GM12878 (cell line): ENCODE data around the gene ZNF248. TPM values are rescaled to one million over a fixed set of nuclear protein-coding genes. Genes with fewer than 3 reads are reported as not detected.

ENCODE experiments used
- ATAC-seq: fragments of 200-7000 bp; cut with Tn5 transposase; 3 replicates; pipeline ENCODE4 v1.9.1; 2020; ENCODE audit warnings: mild to moderate bottlenecking, moderate library complexity
- BruUV-seq: library from RNA; stranded (reverse); fragments of 400-500 nt; replicated peaks from 2 replicates; lab custom pipeline; 2021; lab: Mats Ljungman, UMichigan
- CTCF ChIA-PET: fragments of 300-600 bp; sonication (Branson Sonifier 250); formaldehyde crosslinking; extraction: SDS; loops from one replicate; lab custom pipeline; 2021; ENCODE audit warnings: inconsistent platforms; lab: Yijun Ruan, JAX
- POLR2A ChIA-PET: fragments of 350-600 bp; formaldehyde crosslinking; extraction: SDS; loops from one replicate; lab custom pipeline; 2021; ENCODE audit warnings: inconsistent platforms; lab: Charles Lee
- RAD21 ChIA-PET: fragments of 300-600 bp; sonication (Branson Sonifier 250); formaldehyde crosslinking; loops from one replicate; lab custom pipeline; 2023; ENCODE audit warnings: antibody characterized with exemption; ENCODE audit not compliant: unreplicated experiment; lab: Charles Lee
- SMC1A ChIA-PET: fragments of 300-600 bp; sonication (Branson Sonifier 250); formaldehyde crosslinking; loops from one replicate; lab custom pipeline; 2023; ENCODE audit not compliant: unreplicated experiment, uncharacterized antibody; lab: Charles Lee
- DNase-seq: peaks from one replicate; pipeline ENCODE4 v3.0.0-alpha.2; 2011; ENCODE audit warnings: low read depth, low spot score
- FAIRE-seq: peaks from 3 replicates; lab custom pipeline; 2011; peaks lifted over from hg19 to GRCh38; lab: Jason Lieb, UNC
- H2AFZ ChIP-seq: 2 replicates; pipeline ENCODE4 v1.6.0; 2011; ENCODE audit warnings: low read depth, low read length, control low read depth; ENCODE audit not compliant: control insufficient read depth
- H3K27ac ChIP-seq: 2 replicates; pipeline ENCODE4 v1.5.1; 2011; ENCODE audit warnings: control low read depth; ENCODE audit not compliant: control insufficient read depth, insufficient read depth
- H3K27me3 ChIP-seq, 2 experiments: replicated peaks in 1 of 2; 2 replicates each; pipeline versions ENCODE4 v1.6.0 to v1.6.1; 2011; ENCODE audit warnings: low read length in 1 of 2; ENCODE audit not compliant: control insufficient read depth in 2 of 2, insufficient read depth in 2 of 2
- H3K36me3 ChIP-seq, 2 experiments: 2 replicates each; pipeline ENCODE4 v1.5.1; 2011; ENCODE audit warnings: low read length in 1 of 2; ENCODE audit not compliant: control insufficient read depth in 2 of 2, insufficient read depth in 2 of 2
- H3K4me1 ChIP-seq: 2 replicates; pipeline ENCODE4 v1.6.1; 2011; ENCODE audit warnings: mild to moderate bottlenecking, low read length, moderate library complexity, mixed read lengths; ENCODE audit not compliant: control insufficient read depth, insufficient read depth
- H3K4me2 ChIP-seq: 2 replicates; pipeline ENCODE4 v1.6.0; 2011; ENCODE audit warnings: control low read depth; ENCODE audit not compliant: control insufficient read depth, insufficient read depth
- H3K4me3 ChIP-seq: fragments of 200-600 bp; sonication (generic); 2 replicates; pipeline ENCODE4 v1.5.1; 2016
- H3K79me2 ChIP-seq: 2 replicates; pipeline ENCODE4 v1.6.0; 2011; ENCODE audit warnings: low read length; ENCODE audit not compliant: control insufficient read depth, insufficient read depth
- H3K9ac ChIP-seq: 2 replicates; pipeline ENCODE4 v1.8.0; 2011; ENCODE audit warnings: low read length, control low read depth, mixed read lengths; ENCODE audit not compliant: control insufficient read depth, insufficient read depth
- H3K9me3 ChIP-seq: replicated peaks from 3 replicates; pipeline ENCODE4 v1.5.1; 2011; ENCODE audit warnings: mild to moderate bottlenecking, low read length; ENCODE audit not compliant: control insufficient read depth, insufficient read depth
- H4K20me1 ChIP-seq: 2 replicates; pipeline ENCODE4 v1.6.0; 2011; ENCODE audit not compliant: control insufficient read depth, insufficient read depth
- EGR1 ChIP-seq, 2 experiments: IDR thresholded peaks; 1 replicate in 1 of 2; 2 replicates in 1 of 2; pipeline ENCODE4 v1.6.1; 2011 to 2012; ENCODE audit warnings: low read depth in 2 of 2, low read length in 2 of 2, borderline replicate concordance in 1 of 2, mild to moderate bottlenecking in 1 of 2, moderate library complexity in 1 of 2
- MTA3 ChIP-seq: IDR thresholded peaks from 2 replicates; pipeline ENCODE4 v1.6.1; 2012; ENCODE audit warnings: low read length, inconsistent platforms, borderline replicate concordance
- NR2F1 ChIP-seq: fragments of 450-650 bp; conservative IDR thresholded peaks from 2 replicates; pipeline ENCODE4 v1.6.1; 2017; ENCODE audit warnings: mild to moderate bottlenecking
- RELA ChIP-seq: fragments of 450-650 bp; IDR thresholded peaks from 2 replicates; pipeline ENCODE4 v1.8.0; 2014; ENCODE audit warnings: borderline replicate concordance; ENCODE audit not compliant: partially characterized antibody
- REST ChIP-seq: IDR thresholded peaks from 2 replicates; pipeline ENCODE4 v1.6.1; 2012; ENCODE audit warnings: mild to moderate bottlenecking, low read depth, low read length
- SIX5 ChIP-seq: IDR thresholded peaks from 2 replicates; pipeline ENCODE4 v1.6.1; 2011; ENCODE audit warnings: mild to moderate bottlenecking, low read depth, low read length, moderate library complexity; ENCODE audit not compliant: severe bottlenecking
- TCF12 ChIP-seq: IDR thresholded peaks from 2 replicates; pipeline ENCODE4 v1.6.1; 2011; ENCODE audit warnings: low read depth, mild to moderate bottlenecking, low read length
- ZZZ3 ChIP-seq: IDR thresholded peaks from 2 replicates; pipeline ENCODE4 v1.6.1; 2011; ENCODE audit warnings: low read depth; ENCODE audit not compliant: control insufficient read depth, insufficient read length
- WGBS: methylation state at CpG from one replicate; pipeline ENCODE4 v1.1.6; 2016; ENCODE audit warnings: low lambda C conversion rate; ENCODE audit not compliant: insufficient replicate concordance, insufficient coverage; ENCODE audit errors: missing lambda C conversion rate; 5-methylcytosine and 5-hydroxymethylcytosine counted together
- in situ Hi-C: fragments of 300-500 bp; cut with MboI; formaldehyde crosslinking; loops from 9 replicates; pipeline ENCODE4 v1.14.3; 2018; ENCODE audit warnings: mixed read lengths
- intact Hi-C: fragments of 100-400 bp; cut with micrococcal nuclease; formaldehyde crosslinking; loops from one replicate; pipeline ENCODE4 v1.14.2; 2022; ENCODE audit not compliant: unreplicated experiment
- polyA plus RNA-seq, 11 experiments: library from polyadenylated mRNA; depleted of rRNA in 4 of 11; unstranded in 6 of 11; stranded (reverse) in 5 of 11; fragments of >200 nt; fragmentation: Nextera tagmentation in 4 of 11; fragmentation: Illumina TruSeq in 1 of 11; extraction: Ambion mirVana in 4 of 11; extraction: Trizol in 1 of 11; gene quantifications; 1 replicate in 1 of 11; 2 replicates in 10 of 11; pipeline versions ENCODE4 v1.2.1 to v1.2.3, GENCODE V29; 2011 to 2016; ENCODE audit warnings: inconsistent platforms in 2 of 11, missing spikeins in 2 of 11, low read depth in 1 of 11
- total RNA-seq, 4 experiments: library from RNA; depleted of rRNA in 3 of 4; stranded (reverse); fragments of >200 nt in 3 of 4; fragmentation: Illumina TruSeq in 1 of 4; extraction: Trizol in 1 of 4; gene quantifications; 2 replicates each; pipeline versions ENCODE4 v1.2.1 to v1.2.3, GENCODE V29; 2013 to 2021
- TF ChIP-seq, protein P1 (sequence below): fragments of 450-650 bp; IDR thresholded peaks from 2 replicates; pipeline ENCODE4 v1.6.1; 2016; ENCODE audit warnings: mild to moderate bottlenecking, moderate library complexity, borderline replicate concordance

ZNF248 gene
- total and polyA plus RNA-seq, 10 of the 15 experiments (the other 5 are each of a cell fraction or from before 2014, with no cell fraction given), result 2.0 to 16.3 (median 8.9) TPM

DNA sequence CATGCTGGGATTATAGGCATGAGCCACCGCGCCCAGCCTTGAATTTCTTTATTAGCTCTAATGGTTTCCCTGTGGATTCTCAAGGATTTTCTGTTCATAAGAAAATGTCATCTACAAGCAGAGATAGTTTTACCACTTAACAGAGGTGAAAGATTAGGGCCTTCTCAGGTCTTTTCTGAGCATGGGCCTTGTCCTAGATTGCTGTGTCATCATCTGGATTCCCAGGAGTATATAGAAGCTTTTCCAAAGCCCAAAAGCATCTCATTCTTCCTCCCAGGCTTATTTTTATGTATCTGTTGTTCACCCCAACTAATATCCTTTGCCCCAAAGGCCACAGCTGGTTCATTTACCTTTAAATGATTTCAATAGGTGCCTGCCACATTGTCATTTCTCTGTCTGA lies 13.7 kb upstream of the ZNF248 start:
- SMC1A ChIA-PET, result no interaction called here

DNA sequence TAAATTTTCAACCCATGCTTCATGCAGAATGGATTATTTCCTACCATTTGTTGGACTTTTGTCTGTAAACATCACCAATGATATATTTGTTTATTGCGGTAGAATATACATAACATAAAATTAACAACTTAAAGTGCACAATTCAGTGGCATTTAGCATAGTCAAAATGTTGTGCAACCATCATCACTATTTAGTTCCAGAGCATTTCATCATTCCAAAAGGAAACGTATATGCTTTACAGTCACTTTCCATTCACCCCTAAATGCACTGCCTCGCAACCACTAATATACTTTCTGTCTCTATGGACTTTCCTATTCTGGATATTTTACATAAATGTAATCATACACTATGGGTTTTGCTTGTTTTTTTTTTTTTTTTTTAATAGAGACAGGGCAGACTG lies 11.4 kb upstream of the ZNF248 start:
- DNase-seq, result no peak
- no peak overlapping the region for H2AFZ ChIP-seq
- H3K4me2 ChIP-seq, result no peak overlapping the region
- no peaks in the 10 kb centered on the region for H3K36me3 ChIP-seq
- ChIA-PET RAD21 (no interaction called here), CTCF (no interaction called here), SMC1A (no interaction called here), POLR2A (interaction anchor here (0.6 kb wide), 1 partner anchor 46 kb away, joined by 3 read pairs; no protein-coding TSS in a partner anchor)
- no peaks in the 10 kb centered on the region for H3K79me2 ChIP-seq
- FAIRE-seq, result no peak
- WGBS, result 81% methylated on average over 3 of the region's 3 CpGs
- no peak overlapping the region for H3K9ac ChIP-seq
- H3K27me3 ChIP-seq, result no peaks in the 10 kb centered on the region
- H3K4me3 ChIP-seq, result no peak overlapping the region
- BruUV-seq, result no TSS peak
- in situ Hi-C loops (no loop called here), intact Hi-C loops (no loop called here)
- peaks cover 10% of the 10 kb centered on the region for H3K4me1 ChIP-seq
- no peak for ATAC-seq
- H3K9me3 ChIP-seq, result no peaks in the 10 kb centered on the region
- no peaks in the 10 kb centered on the region for H4K20me1 ChIP-seq
- no peak overlapping the region for H3K27ac ChIP-seq
- TF ChIP-seq NR2F1, result no peak
- TF ChIP-seq, protein P1, sequence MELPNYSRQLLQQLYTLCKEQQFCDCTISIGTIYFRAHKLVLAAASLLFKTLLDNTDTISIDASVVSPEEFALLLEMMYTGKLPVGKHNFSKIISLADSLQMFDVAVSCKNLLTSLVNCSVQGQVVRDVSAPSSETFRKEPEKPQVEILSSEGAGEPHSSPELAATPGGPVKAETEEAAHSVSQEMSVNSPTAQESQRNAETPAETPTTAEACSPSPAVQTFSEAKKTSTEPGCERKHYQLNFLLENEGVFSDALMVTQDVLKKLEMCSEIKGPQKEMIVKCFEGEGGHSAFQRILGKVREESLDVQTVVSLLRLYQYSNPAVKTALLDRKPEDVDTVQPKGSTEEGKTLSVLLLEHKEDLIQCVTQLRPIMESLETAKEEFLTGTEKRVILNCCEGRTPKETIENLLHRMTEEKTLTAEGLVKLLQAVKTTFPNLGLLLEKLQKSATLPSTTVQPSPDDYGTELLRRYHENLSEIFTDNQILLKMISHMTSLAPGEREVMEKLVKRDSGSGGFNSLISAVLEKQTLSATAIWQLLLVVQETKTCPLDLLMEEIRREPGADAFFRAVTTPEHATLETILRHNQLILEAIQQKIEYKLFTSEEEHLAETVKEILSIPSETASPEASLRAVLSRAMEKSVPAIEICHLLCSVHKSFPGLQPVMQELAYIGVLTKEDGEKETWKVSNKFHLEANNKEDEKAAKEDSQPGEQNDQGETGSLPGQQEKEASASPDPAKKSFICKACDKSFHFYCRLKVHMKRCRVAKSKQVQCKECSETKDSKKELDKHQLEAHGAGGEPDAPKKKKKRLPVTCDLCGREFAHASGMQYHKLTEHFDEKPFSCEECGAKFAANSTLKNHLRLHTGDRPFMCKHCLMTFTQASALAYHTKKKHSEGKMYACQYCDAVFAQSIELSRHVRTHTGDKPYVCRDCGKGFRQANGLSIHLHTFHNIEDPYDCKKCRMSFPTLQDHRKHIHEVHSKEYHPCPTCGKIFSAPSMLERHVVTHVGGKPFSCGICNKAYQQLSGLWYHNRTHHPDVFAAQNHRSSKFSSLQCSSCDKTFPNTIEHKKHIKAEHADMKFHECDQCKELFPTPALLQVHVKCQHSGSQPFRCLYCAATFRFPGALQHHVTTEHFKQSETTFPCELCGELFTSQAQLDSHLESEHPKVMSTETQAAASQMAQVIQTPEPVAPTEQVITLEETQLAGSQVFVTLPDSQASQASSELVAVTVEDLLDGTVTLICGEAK, result no peak
- TF ChIP-seq REST, result no peak
- TF ChIP-seq TCF12, result no peak
- no peak for TF ChIP-seq MTA3
- TF ChIP-seq RELA, result no peak
- TF ChIP-seq ZZZ3, result no peak
- TF ChIP-seq SIX5, result no peak

More for the DNA sequence above, 13.7 kb upstream of the ZNF248 start:
- BruUV-seq, result no TSS peak
- ChIA-PET CTCF (no interaction called here), POLR2A (no interaction called here)
- WGBS, result 55% methylated on average over 2 of the region's 2 CpGs
- intact Hi-C loops (no loop called here), in situ Hi-C loops (no loop called here)
- no peaks in the 10 kb centered on the region for H4K20me1 ChIP-seq
- no peak overlapping the region for H2AFZ ChIP-seq
- H3K36me3 ChIP-seq, result no peaks in the 10 kb centered on the region
- peaks cover 5% of the 10 kb centered on the region for H3K4me1 ChIP-seq
- no peak overlapping the region for H3K27ac ChIP-seq
- no peak overlapping the region for H3K4me3 ChIP-seq
- no peak for DNase-seq
- no peak for TF ChIP-seq EGR1 (IDR thresholded peaks at IDR 0.05; ENCODE audit: borderline replicate concordance in 1 of 2, low read depth in 2 of 2, low read length in 2 of 2)
- TF ChIP-seq, all 136 proteins: peak for 0
- Histone ChIP-seq H3K4me2 (no peak overlapping the region), H3K79me2 (no peaks in the 10 kb centered on the region), H3K9me3 (no peaks in the 10 kb centered on the region), H3K9ac (no peak overlapping the region), H3K27me3 (no peaks in the 10 kb centered on the region)
- no peak for ATAC-seq
- FAIRE-seq, result no peak
- RAD21 ChIA-PET, result no interaction called here
